H9 (cell line): Measurements from ENCODE around the gene VWA8. TPM values are rescaled to one million over a fixed set of nuclear protein-coding genes. Genes with fewer than 3 reads are reported as not detected.

ENCODE experiments used
- DNase-seq: peaks from one replicate; pipeline ENCODE4 v3.0.0-alpha.2; 2017
- H2AFZ ChIP-seq: one replicate; pipeline ENCODE4 v1.6.1; 2013; ENCODE audit warnings: mild to moderate bottlenecking, low read length, control low read depth, moderate library complexity
- H2AK5ac ChIP-seq: 2 replicates; pipeline ENCODE4 v1.6.1; 2013; ENCODE audit warnings: low read length, control low read depth, mixed read lengths; ENCODE audit not compliant: insufficient read length
- H2BK120ac ChIP-seq: one replicate; pipeline ENCODE4 v1.6.1; 2013; ENCODE audit warnings: low read depth, mild to moderate bottlenecking, low read length, control low read depth, inconsistent platforms; ENCODE audit not compliant: poor library complexity, severe bottlenecking
- H2BK12ac ChIP-seq: 2 replicates; pipeline ENCODE4 v1.6.1; 2013; ENCODE audit warnings: low read length, control low read depth, mixed read lengths, low read depth; ENCODE audit not compliant: insufficient read length
- H2BK15ac ChIP-seq: 2 replicates; pipeline ENCODE4 v1.6.1; 2013; ENCODE audit warnings: low read depth, low read length, control low read depth
- H2BK20ac ChIP-seq: one replicate; pipeline ENCODE4 v1.6.1; 2013; ENCODE audit warnings: low read depth, mild to moderate bottlenecking, low read length, control low read depth, inconsistent platforms; ENCODE audit not compliant: poor library complexity, severe bottlenecking
- H2BK5ac ChIP-seq: 2 replicates; pipeline ENCODE4 v1.6.1; 2013; ENCODE audit warnings: low read length, control low read depth, mixed read lengths; ENCODE audit not compliant: insufficient read length
- H3K14ac ChIP-seq: 2 replicates; pipeline ENCODE4 v1.6.1; 2013; ENCODE audit warnings: low read length, control low read depth; ENCODE audit not compliant: insufficient read depth
- H3K18ac ChIP-seq: 2 replicates; pipeline ENCODE4 v1.6.1; 2013; ENCODE audit warnings: low read depth, mild to moderate bottlenecking, mixed read lengths, low read length, control low read depth; ENCODE audit not compliant: insufficient read length
- H3K23ac ChIP-seq: 2 replicates; pipeline ENCODE4 v1.6.1; 2013; ENCODE audit warnings: low read length, control low read depth, mixed read lengths, low read depth; ENCODE audit not compliant: insufficient read length
- H3K23me2 ChIP-seq: 2 replicates; pipeline ENCODE4 v1.6.1; 2013; ENCODE audit warnings: low read depth, mild to moderate bottlenecking, mixed read lengths, low read length, control low read depth; ENCODE audit not compliant: insufficient read length, poor library complexity, severe bottlenecking
- H3K27ac ChIP-seq: 2 replicates; pipeline ENCODE4 v1.5.1; 2013; ENCODE audit warnings: low read length, control low read depth, mixed read lengths, low read depth; ENCODE audit not compliant: insufficient read length
- H3K27me3 ChIP-seq: 2 replicates; pipeline ENCODE4 v1.6.1; 2013; ENCODE audit warnings: low read length, control low read depth, inconsistent platforms; ENCODE audit not compliant: insufficient read depth
- H3K4ac ChIP-seq: 2 replicates; pipeline ENCODE4 v1.6.1; 2013; ENCODE audit warnings: low read depth, mild to moderate bottlenecking, control low read depth, inconsistent platforms, low read length, moderate library complexity
- H3K4me1 ChIP-seq: 2 replicates; pipeline ENCODE4 v1.6.1; 2013; ENCODE audit warnings: low read length, control low read depth, inconsistent platforms; ENCODE audit not compliant: insufficient read depth
- H3K4me2 ChIP-seq: 2 replicates; pipeline ENCODE4 v1.6.1; 2013; ENCODE audit warnings: low read length, control low read depth, mixed read lengths; ENCODE audit not compliant: insufficient read length, insufficient read depth
- H3K56ac ChIP-seq: 2 replicates; pipeline ENCODE4 v1.6.1; 2013; ENCODE audit warnings: low read depth, mild to moderate bottlenecking, mixed read lengths, low read length, control low read depth; ENCODE audit not compliant: insufficient read length
- H3K79me1 ChIP-seq: 2 replicates; pipeline ENCODE4 v1.6.1; 2013; ENCODE audit warnings: low read depth, mild to moderate bottlenecking, moderate library complexity, low read length, control low read depth, inconsistent platforms; ENCODE audit not compliant: insufficient read depth, poor library complexity, severe bottlenecking
- H3K79me2 ChIP-seq: 2 replicates; pipeline ENCODE4 v1.6.1; 2013; ENCODE audit warnings: low read length, control low read depth, inconsistent platforms; ENCODE audit not compliant: insufficient read depth
- H3K9ac ChIP-seq: 2 replicates; pipeline ENCODE4 v1.6.1; 2013; ENCODE audit warnings: low read length, control low read depth, mixed read lengths; ENCODE audit not compliant: insufficient read length; ENCODE audit errors: extremely low read depth
- H3K9me3 ChIP-seq: one replicate; pipeline ENCODE4 v1.6.1; 2013; ENCODE audit warnings: low read depth, low read length, inconsistent platforms; ENCODE audit not compliant: control insufficient read depth
- H3T11ph ChIP-seq: one replicate; pipeline ENCODE4 v1.6.1; 2013; ENCODE audit warnings: mild to moderate bottlenecking, low read length, control low read depth, inconsistent platforms
- H4K20me1 ChIP-seq: one replicate; pipeline ENCODE4 v1.6.1; 2013; ENCODE audit not compliant: control insufficient read depth, insufficient read length, insufficient read depth
- H4K5ac ChIP-seq: 2 replicates; pipeline ENCODE4 v1.6.1; 2013; ENCODE audit warnings: low read depth, mild to moderate bottlenecking, mixed read lengths, low read length, control low read depth; ENCODE audit not compliant: insufficient read length
- H4K8ac ChIP-seq: replicated peaks from 2 replicates; pipeline ENCODE4 v1.6.1; 2013; ENCODE audit warnings: low read length, control low read depth, mixed read lengths, low read depth; ENCODE audit not compliant: insufficient read length
- H4K91ac ChIP-seq: 2 replicates; pipeline ENCODE4 v1.6.1; 2013; ENCODE audit warnings: low read depth, mild to moderate bottlenecking, moderate library complexity, mixed read lengths, low read length, control low read depth; ENCODE audit not compliant: insufficient read length
- H3K27ac Mint-ChIP-seq, 3 experiments: 2 replicates in 2 of 3; 3 replicates in 1 of 3; pipeline ENCODE4 v1.8.0; 2020 to 2021; ENCODE audit warnings: mixed read lengths in 3 of 3, mild to moderate bottlenecking in 1 of 3, moderate library complexity in 1 of 3
- H3K27me3 Mint-ChIP-seq: 2 replicates; pipeline ENCODE4 v1.8.0; 2021; ENCODE audit warnings: low read depth, mild to moderate bottlenecking, moderate library complexity, mixed read lengths
- H3K36me3 Mint-ChIP-seq, 3 experiments: 2 replicates in 2 of 3; 3 replicates in 1 of 3; pipeline ENCODE4 v1.8.0; 2020 to 2021; ENCODE audit warnings: low read depth in 3 of 3, mixed read lengths in 3 of 3; ENCODE audit not compliant: insufficient read depth in 1 of 3
- H3K4me1 Mint-ChIP-seq, 2 experiments: 2 replicates each; pipeline ENCODE4 v1.8.0; 2020; ENCODE audit warnings: mixed read lengths in 2 of 2
- H3K4me3 Mint-ChIP-seq, 2 experiments: 2 replicates in 1 of 2; 3 replicates in 1 of 2; pipeline ENCODE4 v1.8.0; 2020 to 2021; ENCODE audit warnings: mild to moderate bottlenecking in 2 of 2, mixed read lengths in 2 of 2, moderate library complexity in 1 of 2
- H3K9me3 Mint-ChIP-seq, 2 experiments: 2 replicates in 1 of 2; 3 replicates in 1 of 2; pipeline ENCODE4 v1.8.0; 2020; ENCODE audit warnings: mild to moderate bottlenecking in 2 of 2, mixed read lengths in 2 of 2, moderate library complexity in 1 of 2
- CTCF ChIP-seq: fragments of 200-600 bp; sonication (generic); conservative IDR thresholded peaks from 3 replicates; pipeline ENCODE4 v1.8.0; 2021; ENCODE audit warnings: antibody characterized with exemption, mild to moderate bottlenecking
- WGBS: extraction: QIAGEN DNeasy Blood & Tissue Kit; methylation state at CpG from one replicate; pipeline ENCODE4 v1.1.7; 2013; ENCODE audit warnings: missing lambda C conversion rate, low lambda C conversion rate, mixed read lengths; ENCODE audit not compliant: insufficient read length; ENCODE audit errors: extremely low coverage; 5-methylcytosine and 5-hydroxymethylcytosine counted together
- total RNA-seq: library from RNA; stranded (reverse); gene quantifications from 2 replicates; pipeline ENCODE4 v1.2.1, GENCODE V29; 2021

Gene VWA8
- total RNA-seq, 1 experiment from 2014 or later: 17.4 TPM

- no peak overlapping the region for H3K18ac ChIP-seq
- no peak overlapping the region for H2BK5ac ChIP-seq
- no peak overlapping the region for H4K8ac ChIP-seq
- H3K27me3 ChIP-seq: no peaks in the 10 kb centered on the region
- no peaks in the 10 kb centered on the region for H3K27me3 Mint-ChIP-seq
- H3K79me1 ChIP-seq: no peaks in the 10 kb centered on the region
- no peak for DNase-seq
- no peak overlapping the region for H3K14ac ChIP-seq
- H4K20me1 ChIP-seq: no peaks in the 10 kb centered on the region
- H3K27ac Mint-ChIP-seq: peak overlapping the region in 2 of 3 experiments; percentile 22 to 71; a peak in 1 of 7 replicates
- peaks cover 10 to 26% (median 16%) of the 10 kb centered on the region in 3 experiments; a peak in 6 of 7 replicates for H3K36me3 Mint-ChIP-seq
- H2BK20ac ChIP-seq: no peak overlapping the region
- H3K23ac ChIP-seq: no peak overlapping the region
- H2BK15ac ChIP-seq: no peak overlapping the region
- no peaks in the 10 kb centered on the region for H3K79me2 ChIP-seq
- H2BK120ac ChIP-seq: no peak overlapping the region
- no peak overlapping the region for H3T11ph ChIP-seq
- no peak overlapping the region for H3K4ac ChIP-seq
- TF ChIP-seq CTCF: no peak
- H3K23me2 ChIP-seq: no peaks in the 10 kb centered on the region
- H2AFZ ChIP-seq: no peak overlapping the region
- no peaks in the 10 kb centered on the region for H3K4me1 Mint-ChIP-seq
- no peak overlapping the region for H4K5ac ChIP-seq
- WGBS: no CpG with 5 or more reads among the region's 1 CpG
- no peaks in the 10 kb centered on the region for H3K9me3 ChIP-seq
- H3K4me1 ChIP-seq: no peaks in the 10 kb centered on the region
- no peak overlapping the region for H3K4me3 Mint-ChIP-seq
- H3K56ac ChIP-seq: no peak overlapping the region
- no peak overlapping the region for H2BK12ac ChIP-seq
- H4K91ac ChIP-seq: no peak overlapping the region
- H3K27ac ChIP-seq: no peak overlapping the region
- H3K4me2 ChIP-seq: no peak overlapping the region
- no peak overlapping the region for H2AK5ac ChIP-seq
- no peak overlapping the region for H3K9ac ChIP-seq
- H3K9me3 Mint-ChIP-seq: peaks cover 0 to 9% of the 10 kb centered on the region in 2 experiments; a peak in 3 of 5 replicates
Observed at GRCh38 chr13:41854758-41855157, 106.2 kb downstream of the VWA8 start.
